CD14-positive monocyte (primary cell): ENCODE data around the gene PLD1. TPM values are rescaled to one million over a fixed set of nuclear protein-coding genes. Genes with fewer than 3 reads are reported as not detected.
A peak's percentile ranks its signal among the peaks of the same experiment; 100 is the strongest.

Experiments used
- DNase-seq, 3 donors: peaks; one replicate each; pipeline ENCODE4 v3.0.0-alpha.2; 2011 to 2022
- H2AFZ ChIP-seq: 2 replicates; pipeline ENCODE4 v1.6.0; 2012; ENCODE audit warnings: mild to moderate bottlenecking, low read depth, low read length, inconsistent platforms; ENCODE audit not compliant: insufficient read depth, poor library complexity, severe bottlenecking
- H3K27ac ChIP-seq, 2 donors: 1 replicate in 1 of 2; 2 replicates in 1 of 2; pipeline ENCODE4 v1.5.1; 2012 to 2013; ENCODE audit warnings: low read length in 2 of 2, control low read depth in 1 of 2, inconsistent platforms in 1 of 2, low read depth in 1 of 2, mild to moderate bottlenecking in 1 of 2
- H3K27me3 ChIP-seq, 2 donors: one replicate each; pipeline versions ENCODE4 v1.6.0 to v1.6.1; 2011 to 2013; ENCODE audit warnings: low read length in 2 of 2; ENCODE audit not compliant: control insufficient read depth in 2 of 2, insufficient read depth in 2 of 2
- H3K36me3 ChIP-seq, 2 donors: replicated peaks in 1 of 2; 1 replicate in 1 of 2; 2 replicates in 1 of 2; pipeline versions ENCODE4 v1.5.1 to v1.6.1; 2012 to 2013; ENCODE audit warnings: low read length in 2 of 2, control low read depth in 1 of 2, inconsistent platforms in 1 of 2, mild to moderate bottlenecking in 1 of 2; ENCODE audit not compliant: insufficient read depth in 2 of 2, control insufficient read depth in 1 of 2
- H3K4me1 ChIP-seq, 2 donors: 1 replicate in 1 of 2; 2 replicates in 1 of 2; pipeline versions ENCODE4 v1.5.1 to v1.6.1; 2012 to 2013; ENCODE audit warnings: low read length in 2 of 2, control low read depth in 1 of 2, inconsistent platforms in 1 of 2, mild to moderate bottlenecking in 1 of 2, moderate library complexity in 1 of 2; ENCODE audit not compliant: insufficient read depth in 2 of 2, control insufficient read depth in 1 of 2
- H3K4me2 ChIP-seq: replicated peaks from 2 replicates; pipeline ENCODE3; 2012; ENCODE audit warnings: low read length, moderate library complexity, mild to moderate bottlenecking; ENCODE audit not compliant: poor library complexity, severe bottlenecking; ENCODE audit errors: extremely low read depth
- H3K4me3 ChIP-seq, 3 experiments: fragments of 200-600 bp in 1 of 3; sonication (generic) in 1 of 3; replicated peaks in 1 of 3; 1 replicate in 2 of 3; 2 replicates in 1 of 3; pipeline ENCODE4 v1.5.1; 2011 to 2013; ENCODE audit warnings: low read length in 3 of 3, mild to moderate bottlenecking in 3 of 3, control low read depth in 2 of 3, low read depth in 2 of 3, inconsistent platforms in 1 of 3, moderate library complexity in 1 of 3
- H3K79me2 ChIP-seq: 2 replicates; pipeline ENCODE4 v1.6.0; 2012; ENCODE audit warnings: mild to moderate bottlenecking, control low read depth, inconsistent platforms, low read length, moderate library complexity; ENCODE audit not compliant: insufficient read depth
- H3K9ac ChIP-seq: 2 replicates; pipeline ENCODE4 v1.6.0; 2017; ENCODE audit warnings: low read length, mild to moderate bottlenecking; ENCODE audit not compliant: insufficient read depth, poor library complexity, severe bottlenecking
- H3K9me3 ChIP-seq, 2 donors: replicated peaks in 1 of 2; 1 replicate in 1 of 2; 2 replicates in 1 of 2; pipeline versions ENCODE4 v1.5.1 to v1.6.1; 2012 to 2013; ENCODE audit warnings: low read length in 2 of 2, control low read depth in 1 of 2; ENCODE audit not compliant: control insufficient read depth in 1 of 2, insufficient read depth in 1 of 2
- H4K20me1 ChIP-seq: 2 replicates; pipeline ENCODE4 v1.6.0; 2012; ENCODE audit warnings: mild to moderate bottlenecking, low read length, control low read depth, moderate library complexity; ENCODE audit not compliant: insufficient read depth
- H3K27ac Mint-ChIP-seq, 7 donors: one replicate each; pipeline ENCODE4 v1.8.0; 2020; ENCODE audit warnings: mild to moderate bottlenecking in 7 of 7, mixed read lengths in 7 of 7, moderate library complexity in 6 of 7, inconsistent platforms in 2 of 7
- H3K27me3 Mint-ChIP-seq, 3 donors: one replicate each; pipeline ENCODE4 v1.8.0; 2021 to 2022; ENCODE audit warnings: low read depth in 3 of 3, mild to moderate bottlenecking in 3 of 3, mixed read lengths in 3 of 3, moderate library complexity in 3 of 3, inconsistent platforms in 1 of 3
- H3K36me3 Mint-ChIP-seq, 2 donors: one replicate each; pipeline ENCODE4 v1.8.0; 2020; ENCODE audit warnings: mixed read lengths in 2 of 2, inconsistent platforms in 1 of 2, mild to moderate bottlenecking in 1 of 2
- H3K4me1 Mint-ChIP-seq: one replicate; pipeline ENCODE4 v1.8.0; 2020; ENCODE audit warnings: mild to moderate bottlenecking, mixed read lengths
- H3K4me3 Mint-ChIP-seq, 2 donors: one replicate each; pipeline ENCODE4 v1.8.0; 2020; ENCODE audit warnings: mild to moderate bottlenecking in 2 of 2, mixed read lengths in 2 of 2, moderate library complexity in 1 of 2
- H3K9me3 Mint-ChIP-seq, 7 donors: one replicate each; pipeline ENCODE4 v1.8.0; 2020 to 2022; ENCODE audit warnings: mixed read lengths in 7 of 7, mild to moderate bottlenecking in 6 of 7, moderate library complexity in 6 of 7, inconsistent platforms in 2 of 7
- WGBS: methylation state at CpG from one replicate; pipeline ENCODE4 v1.1.5; 2013; ENCODE audit warnings: missing lambda C conversion rate; ENCODE audit not compliant: insufficient coverage; 5-methylcytosine and 5-hydroxymethylcytosine counted together
- intact Hi-C, 2 donors: fragments of 100-400 bp; cut with micrococcal nuclease; formaldehyde crosslinking; loops; one replicate each; pipeline versions ENCODE4 v1.15.0 to v1.15.1; 2023
- polyA plus RNA-seq, 3 donors: library from polyadenylated mRNA; depleted of rRNA in 1 of 3; unstranded in 2 of 3; stranded (reverse) in 1 of 3; fragments of 300-500 nt in 2 of 3; fragments of >200 nt in 1 of 3; fragmentation: Illumina TruSeq in 2 of 3; gene quantifications; 1 replicate in 2 of 3; 2 replicates in 1 of 3; pipeline ENCODE4 v1.2.3, GENCODE V29; 2012 to 2021
- TF ChIP-seq, protein P1 (sequence below): fragments of 200-600 bp; IDR thresholded peaks from one replicate; pipeline ENCODE4 v1.8.0; 2022; ENCODE audit warnings: antibody characterized with exemption, mild to moderate bottlenecking

PLD1 gene
- polyA plus RNA-seq, 3 donors = 5.1 to 7.9 (median 5.8) TPM

DNA sequence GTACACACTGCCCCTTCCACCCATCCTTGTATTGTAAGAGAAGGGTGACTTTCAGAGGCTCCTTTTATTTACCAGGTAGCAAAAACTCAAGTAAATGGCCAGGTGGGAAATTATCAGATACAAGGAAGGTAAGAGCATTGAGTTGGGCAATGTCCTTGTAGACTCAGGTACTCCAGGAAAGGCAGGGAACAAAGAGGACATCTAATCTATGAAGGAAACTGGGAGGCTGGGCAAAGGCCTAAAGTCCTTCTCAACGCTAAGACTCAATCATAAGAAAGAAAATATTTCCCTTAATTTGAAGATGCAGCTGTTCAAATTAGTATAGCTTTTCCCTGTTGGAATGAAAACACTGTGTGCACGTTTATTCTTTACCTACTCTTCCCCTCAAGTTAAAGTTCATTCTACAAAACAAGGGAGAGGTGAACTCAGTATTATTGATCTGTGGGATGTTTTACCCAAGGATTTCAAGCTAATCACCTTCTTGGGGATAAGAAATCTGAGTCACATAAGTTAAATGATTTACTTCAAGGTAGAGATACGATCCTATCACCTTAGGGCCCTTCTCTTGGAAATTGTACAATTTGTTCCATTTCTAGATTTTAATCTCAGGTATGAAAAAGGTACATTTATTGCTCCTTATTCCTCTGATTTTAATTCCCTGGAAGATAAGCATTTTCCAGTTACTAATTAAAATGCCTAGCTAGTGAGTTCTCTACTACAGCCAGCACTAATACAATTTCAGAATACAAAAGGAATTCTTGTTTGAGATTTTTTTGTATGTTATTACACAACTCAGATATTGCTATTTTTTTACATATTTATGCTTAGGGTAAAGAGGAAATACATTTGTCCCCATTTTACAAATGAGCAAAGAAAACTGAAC, 80.6 kb downstream of the PLD1 start:
- peak overlapping the region in 2 of 7 donors; percentile 33 to 85 for H3K27ac Mint-ChIP-seq
- no peaks in the 10 kb centered on the region for H4K20me1 ChIP-seq
- DNase-seq = no peak
- H3K4me1 ChIP-seq = no peaks in the 10 kb centered on the region
- no peaks in the 10 kb centered on the region for H3K27me3 ChIP-seq
- no peak overlapping the region for H3K4me3 ChIP-seq
- peaks cover 4% of the 10 kb centered on the region for H3K4me1 Mint-ChIP-seq
- no peaks in the 10 kb centered on the region for H3K27me3 Mint-ChIP-seq
- peaks cover 48 to 65% of the 10 kb centered on the region in 2 donors for H3K36me3 Mint-ChIP-seq
- H3K9me3 ChIP-seq = no peaks in the 10 kb centered on the region
- no peak overlapping the region for H3K9ac ChIP-seq
- no peaks in the 10 kb centered on the region for H3K79me2 ChIP-seq
- no peak overlapping the region for H3K4me2 ChIP-seq
- H3K9me3 Mint-ChIP-seq = peaks cover 0 to 2% (median 0%) of the 10 kb centered on the region in 7 donors
- TF ChIP-seq, protein P1, sequence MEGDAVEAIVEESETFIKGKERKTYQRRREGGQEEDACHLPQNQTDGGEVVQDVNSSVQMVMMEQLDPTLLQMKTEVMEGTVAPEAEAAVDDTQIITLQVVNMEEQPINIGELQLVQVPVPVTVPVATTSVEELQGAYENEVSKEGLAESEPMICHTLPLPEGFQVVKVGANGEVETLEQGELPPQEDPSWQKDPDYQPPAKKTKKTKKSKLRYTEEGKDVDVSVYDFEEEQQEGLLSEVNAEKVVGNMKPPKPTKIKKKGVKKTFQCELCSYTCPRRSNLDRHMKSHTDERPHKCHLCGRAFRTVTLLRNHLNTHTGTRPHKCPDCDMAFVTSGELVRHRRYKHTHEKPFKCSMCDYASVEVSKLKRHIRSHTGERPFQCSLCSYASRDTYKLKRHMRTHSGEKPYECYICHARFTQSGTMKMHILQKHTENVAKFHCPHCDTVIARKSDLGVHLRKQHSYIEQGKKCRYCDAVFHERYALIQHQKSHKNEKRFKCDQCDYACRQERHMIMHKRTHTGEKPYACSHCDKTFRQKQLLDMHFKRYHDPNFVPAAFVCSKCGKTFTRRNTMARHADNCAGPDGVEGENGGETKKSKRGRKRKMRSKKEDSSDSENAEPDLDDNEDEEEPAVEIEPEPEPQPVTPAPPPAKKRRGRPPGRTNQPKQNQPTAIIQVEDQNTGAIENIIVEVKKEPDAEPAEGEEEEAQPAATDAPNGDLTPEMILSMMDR = no peak
- H3K27ac ChIP-seq = no peak overlapping the region
- peaks cover 39 to 92% of the 10 kb centered on the region in 2 donors for H3K36me3 ChIP-seq
- no peak overlapping the region for H2AFZ ChIP-seq
- no peak overlapping the region for H3K4me3 Mint-ChIP-seq
- WGBS = no CpG with 5 or more reads among the region's 3 CpGs
- intact Hi-C loops = no loop called here

DNA sequence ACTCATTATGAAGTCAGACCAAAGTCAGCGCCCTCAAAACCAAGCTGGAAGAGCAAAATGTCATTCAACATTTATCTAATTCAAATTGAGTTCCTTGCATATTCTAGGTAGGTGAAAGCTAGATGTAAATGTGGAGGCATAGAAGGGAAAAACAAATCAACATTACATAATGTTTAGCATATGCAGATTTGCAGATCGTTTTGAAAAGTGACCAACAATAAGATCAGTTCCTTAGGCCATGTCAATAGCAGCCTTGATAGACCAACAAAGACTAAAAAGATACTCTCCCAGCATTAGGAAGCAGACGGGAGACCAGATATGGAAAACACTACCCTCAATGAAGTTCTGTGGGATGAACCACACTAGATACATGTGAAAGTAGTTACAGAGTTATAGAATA, 83.0 kb downstream of the PLD1 start:
- Histone ChIP-seq H3K4me3 (no peak overlapping the region), H3K9me3 (no peaks in the 10 kb centered on the region), H4K20me1 (no peaks in the 10 kb centered on the region), H3K4me1 (no peaks in the 10 kb centered on the region), H3K27ac (no peak overlapping the region), H3K9ac (no peak overlapping the region), H2AFZ (no peak overlapping the region), H3K79me2 (no peaks in the 10 kb centered on the region), H3K36me3 (peaks cover 36 to 92% of the 10 kb centered on the region in 2 donors), H3K4me2 (no peak overlapping the region), H3K27me3 (no peaks in the 10 kb centered on the region)
- TF ChIP-seq, protein P1 = no peak
- WGBS = no CpG with 5 or more reads among the region's 3 CpGs
- Mint-ChIP-seq H3K4me1 (peaks cover 4% of the 10 kb centered on the region), H3K36me3 (peaks cover 56 to 74% of the 10 kb centered on the region in 2 donors), H3K9me3 (peaks cover 0 to 2% (median 0%) of the 10 kb centered on the region in 7 donors), H3K27ac (no peak overlapping the region), H3K27me3 (no peaks in the 10 kb centered on the region), H3K4me3 (no peak overlapping the region)
- no peak for DNase-seq
- intact Hi-C loops = no loop called here
